ENCODE results near the gene DYNLRB1.

DYNLRB1 gene

GRCh38 chr20:34529742-34530141, 13.5 kb downstream of the DYNLRB1 start:
- Mint-ChIP-seq H3K27me3 (ENCODE audit: low read depth) (no peaks in the 10 kb centered on the region), H3K27ac (no peak overlapping the region), H3K36me3 (ENCODE audit: low read depth) (peaks cover 58% of the 10 kb centered on the region), H3K9me3 (no peaks in the 10 kb centered on the region), H3K4me1 (peaks cover 23% of the 10 kb centered on the region), H3K4me3 (no peak overlapping the region)
- no peak for TF ChIP-seq CTCF (IDR thresholded peaks at IDR 0.05; ENCODE audit: unreplicated experiment in 3 of 3)

- Mint-ChIP-seq H3K27me3 (ENCODE audit: low read depth) (no peaks in the 10 kb centered on the region), H3K9me3 (no peaks in the 10 kb centered on the region), H3K4me3 (no peak overlapping the region), H3K36me3 (ENCODE audit: low read depth) (peaks cover 60% of the 10 kb centered on the region), H3K27ac (peak overlapping the region in 1 of 3 experiments; percentile 61), H3K4me1 (peaks cover 17% of the 10 kb centered on the region)
- no peak for TF ChIP-seq CTCF (IDR thresholded peaks at IDR 0.05; ENCODE audit: unreplicated experiment in 3 of 3)
Observed at GRCh38 chr20:34530342-34530741, 14.1 kb downstream of the DYNLRB1 start.

DNA sequence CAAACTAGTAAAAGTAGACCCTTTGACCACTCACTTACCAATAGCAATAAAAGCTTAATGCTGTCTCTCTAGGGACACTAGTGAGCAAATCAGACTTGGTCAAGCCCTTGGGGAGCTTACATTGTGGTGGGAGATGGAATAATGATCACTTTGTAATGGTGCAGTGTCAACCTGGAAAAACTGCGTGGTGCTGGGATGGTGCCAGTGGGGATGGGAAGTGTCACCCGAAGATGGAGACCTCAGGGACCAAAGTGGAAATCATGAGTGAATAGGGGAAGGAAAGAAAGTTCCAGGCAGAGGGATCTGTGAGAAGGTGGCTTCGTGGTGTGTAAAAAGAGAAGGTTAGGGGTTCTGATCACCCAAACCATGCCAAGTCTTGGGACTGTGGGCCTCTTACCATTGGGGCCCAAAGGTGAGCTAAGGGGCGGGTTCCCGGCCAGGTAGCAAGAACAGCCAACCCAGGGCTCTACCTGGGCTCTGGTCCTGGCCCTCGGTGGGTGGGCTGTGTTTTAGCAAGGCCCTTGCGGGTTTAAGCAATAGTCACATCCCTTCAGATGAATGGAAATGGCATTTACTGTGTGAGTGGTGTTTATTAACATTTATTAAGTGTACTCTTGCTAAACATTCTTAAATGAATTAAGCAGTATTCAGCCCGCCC, 15.5 kb downstream of the DYNLRB1 start:
- H3K36me3 Mint-ChIP-seq (ENCODE audit: low read depth), result peaks cover 56% of the 10 kb centered on the region
- no peak for TF ChIP-seq CTCF (IDR thresholded peaks at IDR 0.05; ENCODE audit: unreplicated experiment in 3 of 3)
- no peak overlapping the region for H3K4me3 Mint-ChIP-seq
- H3K9me3 Mint-ChIP-seq, result no peaks in the 10 kb centered on the region
- peak overlapping the region in 1 of 3 experiments; percentile 0 for H3K27ac Mint-ChIP-seq
- peaks cover 3% of the 10 kb centered on the region for H3K4me1 Mint-ChIP-seq
- no peaks in the 10 kb centered on the region for H3K27me3 Mint-ChIP-seq (ENCODE audit: low read depth)

- Mint-ChIP-seq H3K27ac (no peak overlapping the region), H3K9me3 (no peaks in the 10 kb centered on the region), H3K36me3 (ENCODE audit: low read depth) (peaks cover 57% of the 10 kb centered on the region), H3K4me3 (no peak overlapping the region), H3K27me3 (ENCODE audit: low read depth) (no peaks in the 10 kb centered on the region), H3K4me1 (no peaks in the 10 kb centered on the region)
- TF ChIP-seq CTCF (IDR thresholded peaks at IDR 0.05; ENCODE audit: unreplicated experiment in 3 of 3), result no peak
Observed at GRCh38 chr20:34532320-34532719, 16.1 kb downstream of the DYNLRB1 start.

GRCh38 chr20:34532756-34533155, 16.5 kb downstream of the DYNLRB1 start:
- H3K27me3 Mint-ChIP-seq (ENCODE audit: low read depth), result no peaks in the 10 kb centered on the region
- no peaks in the 10 kb centered on the region for H3K9me3 Mint-ChIP-seq
- peaks cover 58% of the 10 kb centered on the region for H3K36me3 Mint-ChIP-seq (ENCODE audit: low read depth)
- H3K4me3 Mint-ChIP-seq, result no peak overlapping the region
- no peak overlapping the region for H3K27ac Mint-ChIP-seq
- TF ChIP-seq CTCF (IDR thresholded peaks at IDR 0.05; ENCODE audit: unreplicated experiment in 3 of 3), result no peak
- no peaks in the 10 kb centered on the region for H3K4me1 Mint-ChIP-seq

Measured in nephron (organoid).